GM20000 (cell line): ENCODE measurements around the gene LARGE1.

ENCODE experiments used
- DNase-seq: peaks from one replicate; pipeline ENCODE4 v3.0.0; 2012; ENCODE audit warnings: low spot score
- TF ChIP-seq, protein P1 (sequence below): IDR thresholded peaks from 2 replicates; pipeline ENCODE4 v1.5.1; 2012; ENCODE audit warnings: mild to moderate bottlenecking, control low read depth; ENCODE audit errors: extremely low read depth, missing control alignments

Gene LARGE1

DNA sequence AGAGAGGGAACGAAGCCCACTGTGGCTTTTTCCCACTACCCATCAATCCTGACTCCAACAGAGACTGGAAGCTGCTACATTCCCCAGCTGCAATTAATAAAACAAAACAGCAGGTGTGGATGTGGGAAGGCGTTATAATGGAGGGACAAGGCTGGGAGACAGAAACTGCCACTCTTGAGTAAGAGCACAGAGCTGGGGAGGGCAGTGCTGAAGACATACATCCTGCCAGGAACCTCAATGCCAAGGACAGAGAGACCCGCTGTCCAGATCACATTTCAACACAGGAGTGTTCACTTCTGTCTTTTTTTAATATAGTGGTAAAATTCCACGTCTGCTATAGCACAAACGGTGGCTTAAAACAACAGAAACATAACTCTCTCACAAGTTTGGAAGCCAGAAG, 94.5 kb downstream of the LARGE1 start:
- no peak for DNase-seq
- TF ChIP-seq, protein P1, sequence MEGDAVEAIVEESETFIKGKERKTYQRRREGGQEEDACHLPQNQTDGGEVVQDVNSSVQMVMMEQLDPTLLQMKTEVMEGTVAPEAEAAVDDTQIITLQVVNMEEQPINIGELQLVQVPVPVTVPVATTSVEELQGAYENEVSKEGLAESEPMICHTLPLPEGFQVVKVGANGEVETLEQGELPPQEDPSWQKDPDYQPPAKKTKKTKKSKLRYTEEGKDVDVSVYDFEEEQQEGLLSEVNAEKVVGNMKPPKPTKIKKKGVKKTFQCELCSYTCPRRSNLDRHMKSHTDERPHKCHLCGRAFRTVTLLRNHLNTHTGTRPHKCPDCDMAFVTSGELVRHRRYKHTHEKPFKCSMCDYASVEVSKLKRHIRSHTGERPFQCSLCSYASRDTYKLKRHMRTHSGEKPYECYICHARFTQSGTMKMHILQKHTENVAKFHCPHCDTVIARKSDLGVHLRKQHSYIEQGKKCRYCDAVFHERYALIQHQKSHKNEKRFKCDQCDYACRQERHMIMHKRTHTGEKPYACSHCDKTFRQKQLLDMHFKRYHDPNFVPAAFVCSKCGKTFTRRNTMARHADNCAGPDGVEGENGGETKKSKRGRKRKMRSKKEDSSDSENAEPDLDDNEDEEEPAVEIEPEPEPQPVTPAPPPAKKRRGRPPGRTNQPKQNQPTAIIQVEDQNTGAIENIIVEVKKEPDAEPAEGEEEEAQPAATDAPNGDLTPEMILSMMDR = no peak

DNA sequence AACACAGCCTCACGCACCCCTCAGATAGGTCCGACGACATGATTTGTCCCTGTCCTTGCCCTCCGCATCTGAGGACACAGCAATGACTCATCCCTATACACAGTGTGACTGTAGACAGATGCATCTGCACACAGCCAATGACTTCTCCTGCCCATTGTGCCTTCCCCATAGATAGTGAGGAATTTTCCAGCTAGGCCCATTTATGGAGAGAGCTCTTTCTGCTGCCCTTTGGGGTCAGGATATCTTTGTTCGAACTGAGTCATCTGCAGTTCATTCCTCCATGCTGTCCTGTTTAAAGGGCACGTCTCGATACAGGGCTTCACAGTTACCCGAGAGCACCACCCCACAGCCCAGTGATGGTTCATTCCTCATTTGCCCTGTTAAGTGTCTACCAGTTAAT, 96.7 kb downstream of the LARGE1 start:
- no peak for DNase-seq
- TF ChIP-seq, protein P1 = no peak

DNA sequence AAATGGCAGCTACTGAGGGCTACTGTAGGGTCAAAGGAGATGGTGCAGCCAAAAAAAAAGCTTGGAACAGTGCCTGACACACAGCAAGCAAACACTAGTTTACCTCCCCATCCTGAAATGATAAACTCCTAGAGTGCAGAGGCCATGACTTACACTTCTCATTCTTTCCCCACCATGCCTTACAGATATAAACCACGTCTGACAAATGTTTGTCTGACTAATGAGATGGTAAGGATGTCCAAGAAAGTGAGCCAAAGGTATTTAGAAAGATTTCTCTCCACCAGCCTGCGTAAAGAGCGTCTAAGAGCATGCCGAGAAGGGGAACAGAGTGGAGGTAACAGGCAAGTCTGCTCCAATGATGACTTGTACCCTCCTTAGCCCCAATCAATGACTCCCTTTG, 99.0 kb downstream of the LARGE1 start:
- TF ChIP-seq, protein P1 = no peak

DNA sequence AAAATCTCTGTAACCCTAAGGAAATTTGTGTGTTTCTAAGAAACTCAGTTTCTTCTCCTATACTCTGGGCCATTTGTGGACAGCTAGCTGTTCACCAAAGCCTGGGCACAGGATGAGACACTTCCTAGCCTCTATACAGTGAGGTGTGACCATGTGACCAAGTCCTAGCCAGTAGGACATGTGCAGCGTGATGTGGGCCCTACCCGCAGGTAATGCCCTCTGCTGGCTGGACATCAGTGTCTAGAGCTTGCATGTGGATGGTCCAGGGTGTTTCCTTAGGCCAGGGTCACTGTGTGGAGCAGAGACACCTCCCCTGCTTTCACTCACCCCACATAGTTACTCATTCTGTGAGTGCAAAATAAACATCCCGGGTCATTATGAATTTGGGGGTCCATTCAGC, 100.5 kb downstream of the LARGE1 start:
- no peak for DNase-seq
- TF ChIP-seq, protein P1 = no peak

More for the DNA sequence above, 99.0 kb downstream of the LARGE1 start:
- DNase-seq = no peak

DNA sequence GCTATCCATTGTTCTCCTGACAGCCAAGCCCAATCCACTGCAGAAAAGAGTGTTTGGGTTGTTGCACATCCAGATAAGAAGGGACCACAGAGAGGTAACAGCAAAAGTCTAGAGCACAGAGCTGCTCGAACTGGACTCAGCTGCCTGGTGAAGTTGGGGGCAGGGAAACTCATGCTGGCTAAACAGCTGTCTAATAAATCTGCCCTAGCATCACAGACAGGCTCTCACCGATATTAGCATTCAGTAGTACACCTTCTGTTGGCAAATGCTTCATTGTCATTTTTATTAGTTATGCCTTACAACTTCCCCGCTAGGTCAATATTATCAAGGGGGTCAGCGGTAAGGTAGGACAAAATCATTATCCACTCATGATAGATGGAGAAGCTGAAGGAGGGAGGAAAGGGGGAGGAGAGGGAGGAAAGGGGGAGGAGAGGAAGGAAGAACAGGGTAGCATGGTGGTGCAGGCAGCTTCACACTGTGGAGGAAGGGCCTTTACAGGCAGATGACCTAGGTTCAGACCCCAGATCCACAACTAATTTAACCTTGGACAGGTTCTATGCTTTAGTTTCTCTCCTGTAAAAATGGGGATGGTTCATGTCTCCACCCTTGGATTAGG, 102.7 kb downstream of the LARGE1 start:
- TF ChIP-seq, protein P1 = no peak
- DNase-seq = no peak

DNA sequence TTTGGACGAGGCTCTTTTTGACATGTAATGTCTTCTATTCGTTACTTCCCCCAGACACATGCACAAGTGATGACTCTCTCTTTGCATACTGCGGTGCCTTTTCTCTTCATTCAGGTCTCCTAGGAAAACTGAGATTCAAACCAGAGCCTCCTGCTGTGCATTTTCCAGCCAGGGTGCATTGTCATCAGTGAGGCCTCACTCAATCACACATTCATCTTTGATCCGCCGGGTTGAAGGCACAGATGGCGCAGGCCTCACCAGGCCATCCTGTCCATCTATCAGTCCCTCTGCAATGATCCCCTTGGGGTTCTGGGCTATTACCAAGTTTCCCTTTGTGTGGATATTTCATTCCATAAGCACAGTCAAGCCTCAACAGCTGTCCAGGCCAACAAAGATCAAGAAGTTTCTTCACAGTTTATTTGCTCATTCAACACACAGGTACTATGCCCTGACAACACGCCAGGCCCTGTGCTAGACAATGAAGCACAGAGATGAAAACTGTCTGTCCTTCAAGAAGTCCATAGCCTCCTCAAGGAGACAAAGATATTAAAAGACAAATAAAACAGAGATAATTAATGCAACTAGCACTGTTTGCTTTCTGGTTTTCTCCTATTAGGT, 107.8 kb downstream of the LARGE1 start:
- DNase-seq = no peak

DNA sequence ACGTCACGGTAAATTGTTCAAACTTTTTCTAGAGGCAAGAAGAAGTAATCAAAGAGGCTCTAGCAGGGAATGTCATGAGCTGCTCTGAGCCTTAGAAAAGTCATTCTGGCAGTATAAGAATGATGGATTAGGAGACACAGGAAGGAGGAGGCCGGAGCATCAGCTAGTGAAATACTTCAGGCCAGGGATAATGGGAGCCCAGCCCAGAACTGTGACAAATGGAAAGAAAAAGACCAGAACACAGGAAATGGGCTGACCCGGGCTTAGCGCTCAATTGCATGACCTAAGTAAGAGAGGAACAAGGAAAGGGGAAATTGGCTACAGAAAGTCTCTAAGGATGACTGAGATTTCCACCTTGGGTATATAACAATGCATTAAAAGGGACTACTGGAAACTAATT, 108.6 kb downstream of the LARGE1 start:
- TF ChIP-seq, protein P1 = no peak
- no peak for DNase-seq

More for the DNA sequence above, 107.8 kb downstream of the LARGE1 start:
- TF ChIP-seq, protein P1 = no peak
